H1 (cell line): ENCODE data around the gene TSPAN6. TPM values are rescaled to one million over a fixed set of nuclear protein-coding genes. Genes with fewer than 3 reads are reported as not detected.

ENCODE experiments used
- CHD7 ChIP-seq: fragments of 300-600 bp; sonication (generic); IDR thresholded peaks from 2 replicates; pipeline ENCODE4 v1.7.1; 2012; ENCODE audit warnings: low read length, moderate library complexity, mild to moderate bottlenecking, inconsistent platforms; ENCODE audit not compliant: insufficient replicate concordance
- EGR1 ChIP-seq: IDR thresholded peaks from 2 replicates; pipeline ENCODE4 v1.6.1; 2011; ENCODE audit warnings: low read depth, low read length, borderline replicate concordance
- polyA plus RNA-seq, 7 experiments: library from polyadenylated mRNA; depleted of rRNA in 3 of 7; stranded (reverse) in 5 of 7; unstranded in 2 of 7; fragments of >200 nt in 5 of 7; fragments of 200-250 nt in 2 of 7; gene quantifications; 1 replicate in 5 of 7; 2 replicates in 1 of 7; 4 replicates in 1 of 7; pipeline versions ENCODE4 v1.2.1 to v1.2.3, GENCODE V29; 2011 to 2013; ENCODE audit warnings: missing spikeins in 2 of 7, mixed read lengths in 2 of 7
- total RNA-seq: library from RNA; stranded (reverse); fragmentation: NEBNext Ultra II Directional; extraction: Animal tissue kit (Norgen Biotek cat#: 25700); gene quantifications from 2 replicates; pipeline ENCODE4 v1.2.1, GENCODE V29; 2021

TSPAN6 gene
- total and polyA plus RNA-seq, 2 of the 8 experiments (the other 6 are each of a cell fraction or from before 2014, with no cell fraction given), result 58.1 to 67.7 TPM

GRCh38 chrX:100685284-100685996 is 48.8 kb upstream of the TSPAN6 start (continued):
- TF ChIP-seq CHD7 (no peak), EGR1 (no peak)
- TF ChIP-seq, all 59 proteins: peak for 2
